SK-N-SH (cell line): ENCODE data around the gene JAZF1. TPM values are rescaled to one million over a fixed set of nuclear protein-coding genes. Genes with fewer than 3 reads are reported as not detected.

Experiments
- CTCF ChIA-PET: fragments of 300-600, 350-600 bp; formaldehyde crosslinking; extraction: SDS; loops from one replicate; lab custom pipeline; 2021; lab: Yijun Ruan, JAX
- POLR2A ChIA-PET: fragments of 350-600 bp; sonication (Branson Sonifier 250); formaldehyde crosslinking; extraction: SDS; loops from one replicate; lab custom pipeline; 2020; ENCODE audit warnings: antibody characterized with exemption, inconsistent platforms; lab: Yijun Ruan, JAX
- DNase-seq: peaks from one replicate; pipeline ENCODE4 v3.0.0; 2012
- H2AFZ ChIP-seq: fragments of 200-600 bp; sonication (generic); 2 replicates; pipeline ENCODE4 v1.8.1; 2016; ENCODE audit warnings: antibody characterized with exemption, mild to moderate bottlenecking, low read depth
- H3F3A ChIP-seq: fragments of 200-600 bp; sonication (generic); replicated peaks from 2 replicates; pipeline ENCODE3; 2016; ENCODE audit warnings: antibody characterized with exemption, mild to moderate bottlenecking; ENCODE audit not compliant: insufficient read depth
- H3K27ac ChIP-seq, 2 experiments: fragments of 200-500 bp in 1 of 2; fragments of 200-600 bp in 1 of 2; sonication (Bioruptor generic) in 1 of 2; sonication (generic), shearing (Covaris generic) in 1 of 2; 2 replicates each; pipeline versions ENCODE4 v1.5.1 to v1.6.1; 2014 to 2016; ENCODE audit warnings: low read depth in 2 of 2, inconsistent platforms in 1 of 2, low read length in 1 of 2, mild to moderate bottlenecking in 1 of 2, mixed read lengths in 1 of 2
- H3K27me3 ChIP-seq: fragments of 200-600 bp; sonication (generic), shearing (Covaris generic); 2 replicates; pipeline ENCODE4 v1.6.1; 2016; ENCODE audit warnings: mixed run types; ENCODE audit not compliant: insufficient read depth
- H3K36me3 ChIP-seq, 2 experiments: fragments of 200-500 bp in 1 of 2; fragments of 200-600 bp in 1 of 2; sonication (Bioruptor generic) in 1 of 2; sonication (generic) in 1 of 2; replicated peaks in 1 of 2; 2 replicates each; pipeline versions ENCODE3 to v1.5.1; 2014 to 2016; ENCODE audit warnings: low read length in 1 of 2, mild to moderate bottlenecking in 1 of 2; ENCODE audit not compliant: insufficient read depth in 2 of 2, control insufficient read depth in 1 of 2
- H3K4me1 ChIP-seq, 2 experiments: fragments of 200-500 bp in 1 of 2; fragments of 200-600 bp in 1 of 2; sonication (Bioruptor generic) in 1 of 2; sonication (generic), shearing (Covaris generic) in 1 of 2; 2 replicates each; pipeline versions ENCODE4 v1.5.1 to v1.6.1; 2014 to 2016; ENCODE audit warnings: low read depth in 1 of 2, low read length in 1 of 2, mixed run types in 1 of 2; ENCODE audit not compliant: insufficient read depth in 2 of 2, control insufficient read depth in 1 of 2
- H3K4me2 ChIP-seq: fragments of 200-600 bp; sonication (generic), shearing (Covaris generic); 2 replicates; pipeline ENCODE4 v1.6.1; 2017; ENCODE audit warnings: mixed run types
- H3K4me3 ChIP-seq, 2 experiments: fragments of 200-500 bp in 1 of 2; fragments of 200-600 bp in 1 of 2; sonication (Bioruptor generic) in 1 of 2; sonication (generic), shearing (Covaris generic) in 1 of 2; 2 replicates each; pipeline versions ENCODE4 v1.5.1 to v1.8.1; 2014 to 2016; ENCODE audit warnings: low read depth in 2 of 2, inconsistent platforms in 1 of 2, low read length in 1 of 2, mild to moderate bottlenecking in 1 of 2, mixed read lengths in 1 of 2, moderate library complexity in 1 of 2
- H3K79me2 ChIP-seq: fragments of 200-600 bp; sonication (generic); 2 replicates; pipeline ENCODE4 v1.8.1; 2017; ENCODE audit warnings: mild to moderate bottlenecking; ENCODE audit not compliant: insufficient read depth
- H3K9ac ChIP-seq: fragments of 200-600 bp; sonication (generic); 2 replicates; pipeline ENCODE4 v1.6.1; 2017; ENCODE audit warnings: mixed run types
- H3K9me2 ChIP-seq: fragments of 200-600 bp; sonication (generic); 2 replicates; pipeline ENCODE4 v1.6.1; 2017; ENCODE audit warnings: mixed run types
- H3K9me3 ChIP-seq: fragments of 200-600 bp; sonication (generic); 2 replicates; pipeline ENCODE4 v1.6.1; 2017; ENCODE audit warnings: mixed run types, mild to moderate bottlenecking, moderate library complexity
- H4K20me1 ChIP-seq: fragments of 200-600 bp; sonication (generic); 2 replicates; pipeline ENCODE4 v1.6.1; 2017; ENCODE audit warnings: mild to moderate bottlenecking, mixed run types; ENCODE audit not compliant: insufficient read depth
- CHD2 ChIP-seq: fragments of 150-350 bp; IDR thresholded peaks from 2 replicates; pipeline ENCODE4 v1.6.1; 2018; ENCODE audit warnings: low read length; ENCODE audit not compliant: partially characterized antibody
- JUND ChIP-seq: IDR thresholded peaks from 2 replicates; pipeline ENCODE4 v1.4.0; 2012
- RAD21 ChIP-seq: IDR thresholded peaks from 2 replicates; pipeline ENCODE4 v1.6.1; 2012; ENCODE audit warnings: mild to moderate bottlenecking, low read length
- SIN3A ChIP-seq: IDR thresholded peaks from 2 replicates; pipeline ENCODE4 v1.6.1; 2012; ENCODE audit warnings: low read depth, mild to moderate bottlenecking, low read length, moderate library complexity, borderline replicate concordance
- SMC3 ChIP-seq: IDR thresholded peaks from 2 replicates; pipeline ENCODE4 v1.6.1; 2012; ENCODE audit warnings: low read depth, low read length, improper control_type of control experiment
- TAF1 ChIP-seq: IDR thresholded peaks from 2 replicates; pipeline ENCODE4 v1.6.1; 2012; ENCODE audit warnings: low read depth, mild to moderate bottlenecking, low read length, moderate library complexity, borderline replicate concordance
- WGBS: methylation state at CpG from one replicate; pipeline ENCODE4 v1.1.6; 2017; ENCODE audit warnings: low lambda C conversion rate; 5-methylcytosine and 5-hydroxymethylcytosine counted together
- polyA plus RNA-seq, 3 experiments: library from polyadenylated mRNA; depleted of rRNA; stranded (reverse); fragments of >200 nt; gene quantifications; 2 replicates each; pipeline ENCODE4 v1.2.3, GENCODE V29; 2012
- TF ChIP-seq, protein P1 (sequence below): IDR thresholded peaks from 2 replicates; pipeline ENCODE4; 2012

The JAZF1 gene
- polyA plus RNA-seq, 1 of the 3 experiments (the other 2 are of a cell fraction) = 1.7 TPM

DNA sequence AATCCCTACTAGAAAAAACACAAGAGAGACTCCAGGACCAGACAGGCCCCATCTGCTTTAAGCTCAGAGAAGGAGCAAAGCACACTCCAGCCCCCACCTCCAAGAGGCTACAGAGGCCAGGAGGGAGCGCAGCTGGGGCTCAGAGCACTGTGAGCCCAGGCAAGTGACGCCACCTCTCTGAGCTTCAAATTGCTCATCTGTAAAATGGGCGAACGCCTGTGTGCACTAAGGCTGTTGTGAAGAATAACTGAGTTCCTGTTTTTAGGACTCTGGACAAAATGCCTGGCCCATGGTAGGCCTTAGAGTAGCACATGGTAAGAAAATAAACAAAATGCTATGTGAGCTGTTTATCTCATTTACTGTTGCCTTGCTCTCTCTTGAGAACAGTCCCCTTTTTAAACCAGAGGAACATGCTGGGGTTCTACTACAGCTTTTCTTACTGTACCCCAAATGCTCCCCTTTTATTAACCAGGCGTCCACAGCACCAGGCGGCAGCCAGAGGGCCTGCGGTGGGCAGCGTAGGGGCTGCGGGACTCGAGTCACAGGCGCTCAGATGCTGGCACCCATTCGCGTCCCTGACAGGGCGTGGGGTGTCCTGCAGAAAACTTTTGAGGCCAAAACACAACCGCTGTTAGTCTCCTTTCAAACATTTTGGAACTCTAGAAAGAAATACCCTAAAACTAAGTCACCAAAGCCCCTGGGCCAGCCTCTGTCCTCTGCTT, 336.9 kb downstream of the JAZF1 start (continued):
- TF ChIP-seq RAD21 (no peak), CHD2 (no peak), SIN3A (no peak), TAF1 (no peak)

- peak; percentile 15 for DNase-seq
- no peak overlapping the region for H3K4me2 ChIP-seq
- TF ChIP-seq RAD21 = no peak
- TF ChIP-seq, protein P1, sequence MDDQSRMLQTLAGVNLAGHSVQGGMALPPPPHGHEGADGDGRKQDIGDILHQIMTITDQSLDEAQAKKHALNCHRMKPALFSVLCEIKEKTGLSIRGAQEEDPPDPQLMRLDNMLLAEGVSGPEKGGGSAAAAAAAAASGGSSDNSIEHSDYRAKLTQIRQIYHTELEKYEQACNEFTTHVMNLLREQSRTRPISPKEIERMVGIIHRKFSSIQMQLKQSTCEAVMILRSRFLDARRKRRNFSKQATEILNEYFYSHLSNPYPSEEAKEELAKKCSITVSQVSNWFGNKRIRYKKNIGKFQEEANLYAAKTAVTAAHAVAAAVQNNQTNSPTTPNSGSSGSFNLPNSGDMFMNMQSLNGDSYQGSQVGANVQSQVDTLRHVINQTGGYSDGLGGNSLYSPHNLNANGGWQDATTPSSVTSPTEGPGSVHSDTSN = no peak
- POLR2A ChIA-PET = no interaction called here
- no peaks in the 10 kb centered on the region for H3K9me3 ChIP-seq
- H3K9me2 ChIP-seq = no peaks in the 10 kb centered on the region
- CTCF ChIA-PET = interaction anchor here (0.6 to 0.9 kb wide), 3 partner anchors 67 to 97 kb away, joined by 3 to 4 read pairs (median 4); no protein-coding TSS in a partner anchor
- 96% methylated on average over 9 of the region's 9 CpGs for WGBS
- H3K9ac ChIP-seq = no peak overlapping the region
- no peaks in the 10 kb centered on the region for H3K36me3 ChIP-seq
- no peaks in the 10 kb centered on the region for H3F3A ChIP-seq
- no peaks in the 10 kb centered on the region for H4K20me1 ChIP-seq
- no peak overlapping the region for H3K27ac ChIP-seq
- H3K4me3 ChIP-seq = no peak overlapping the region
- no peaks in the 10 kb centered on the region for H3K4me1 ChIP-seq
- H3K27me3 ChIP-seq = no peaks in the 10 kb centered on the region
- no peak overlapping the region for H2AFZ ChIP-seq
- H3K79me2 ChIP-seq = no peaks in the 10 kb centered on the region
Measured at GRCh38 chr7:27842851-27843250, 337.7 kb downstream of the JAZF1 start.

DNA sequence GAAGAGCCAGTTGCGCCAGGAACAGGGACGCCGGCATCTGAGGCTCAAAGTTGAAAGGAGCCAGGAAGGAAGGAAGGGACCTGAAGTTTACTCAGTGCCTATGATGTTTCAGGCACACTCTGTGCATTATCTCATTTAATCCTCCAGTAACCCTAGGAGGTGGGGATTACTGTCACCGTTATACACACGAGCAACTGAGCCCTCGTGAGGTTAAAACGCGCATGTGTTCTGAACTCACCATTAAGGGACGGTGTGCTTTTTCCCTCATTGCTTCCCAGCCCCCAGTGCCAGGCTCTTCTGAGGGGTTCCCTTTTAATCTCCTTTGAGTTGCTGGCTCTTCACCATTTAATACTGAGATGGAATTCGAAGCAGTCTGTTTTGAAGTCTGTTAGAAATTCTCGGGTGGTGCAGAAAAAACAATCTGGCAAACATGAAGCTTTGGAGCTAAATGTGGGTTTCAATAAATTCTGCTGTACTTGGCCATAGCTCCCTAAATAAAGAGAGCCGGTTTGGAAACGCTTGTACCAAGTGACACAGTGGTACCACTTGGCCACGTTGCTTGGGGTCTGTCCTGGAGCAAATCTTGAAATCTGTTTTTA, 338.4 kb downstream of the JAZF1 start:
- DNase-seq = peak; percentile 27
- H3K27ac ChIP-seq = no peak overlapping the region
- H3K9me3 ChIP-seq = no peaks in the 10 kb centered on the region
- ChIA-PET POLR2A (no interaction called here), CTCF (interaction anchor here (0.6 to 1.1 kb wide), 4 partner anchors 66 to 266 kb away, joined by 3 to 4 read pairs (median 4); no protein-coding TSS in a partner anchor)
- no peak overlapping the region for H3K4me2 ChIP-seq
- no peaks in the 10 kb centered on the region for H3F3A ChIP-seq
- no peaks in the 10 kb centered on the region for H3K27me3 ChIP-seq
- no peaks in the 10 kb centered on the region for H3K79me2 ChIP-seq
- H3K36me3 ChIP-seq = no peaks in the 10 kb centered on the region
- TF ChIP-seq RAD21 (no peak), SMC3 (no peak), JUND (no peak)
- WGBS = 87% methylated on average over 14 of the region's 14 CpGs
- H3K4me3 ChIP-seq = no peak overlapping the region
- H3K9ac ChIP-seq = no peak overlapping the region
- H2AFZ ChIP-seq = no peak overlapping the region
- no peaks in the 10 kb centered on the region for H4K20me1 ChIP-seq
- H3K4me1 ChIP-seq = no peaks in the 10 kb centered on the region
- no peaks in the 10 kb centered on the region for H3K9me2 ChIP-seq
